Nephron (organoid): ENCODE results near the gene NEURL1.

Experiments used
- H3K27ac Mint-ChIP-seq, 3 experiments: 2 replicates each; pipeline ENCODE4 v1.8.0; 2020; ENCODE audit warnings: mixed read lengths in 3 of 3, mild to moderate bottlenecking in 2 of 3, moderate library complexity in 1 of 3
- H3K27me3 Mint-ChIP-seq: 2 replicates; pipeline ENCODE4 v1.8.0; 2021; ENCODE audit warnings: low read depth, mild to moderate bottlenecking, moderate library complexity, mixed read lengths
- H3K36me3 Mint-ChIP-seq: 2 replicates; pipeline ENCODE4 v1.8.0; 2020; ENCODE audit warnings: low read depth, mixed read lengths
- H3K4me1 Mint-ChIP-seq: 2 replicates; pipeline ENCODE4 v1.8.0; 2020; ENCODE audit warnings: mixed read lengths
- H3K4me3 Mint-ChIP-seq, 3 experiments: 2 replicates each; pipeline ENCODE4 v1.8.0; 2020; ENCODE audit warnings: mild to moderate bottlenecking in 3 of 3, mixed read lengths in 3 of 3, moderate library complexity in 2 of 3
- H3K9me3 Mint-ChIP-seq: 2 replicates; pipeline ENCODE4 v1.8.0; 2020; ENCODE audit warnings: mixed read lengths
- TF ChIP-seq, protein P1 (sequence below), 3 experiments: fragments of 200-600 bp; sonication (generic); IDR thresholded peaks; one replicate each; pipeline ENCODE4 v1.5.0; 2021; ENCODE audit warnings: antibody characterized with exemption in 3 of 3; ENCODE audit not compliant: unreplicated experiment in 3 of 3

The NEURL1 gene

DNA sequence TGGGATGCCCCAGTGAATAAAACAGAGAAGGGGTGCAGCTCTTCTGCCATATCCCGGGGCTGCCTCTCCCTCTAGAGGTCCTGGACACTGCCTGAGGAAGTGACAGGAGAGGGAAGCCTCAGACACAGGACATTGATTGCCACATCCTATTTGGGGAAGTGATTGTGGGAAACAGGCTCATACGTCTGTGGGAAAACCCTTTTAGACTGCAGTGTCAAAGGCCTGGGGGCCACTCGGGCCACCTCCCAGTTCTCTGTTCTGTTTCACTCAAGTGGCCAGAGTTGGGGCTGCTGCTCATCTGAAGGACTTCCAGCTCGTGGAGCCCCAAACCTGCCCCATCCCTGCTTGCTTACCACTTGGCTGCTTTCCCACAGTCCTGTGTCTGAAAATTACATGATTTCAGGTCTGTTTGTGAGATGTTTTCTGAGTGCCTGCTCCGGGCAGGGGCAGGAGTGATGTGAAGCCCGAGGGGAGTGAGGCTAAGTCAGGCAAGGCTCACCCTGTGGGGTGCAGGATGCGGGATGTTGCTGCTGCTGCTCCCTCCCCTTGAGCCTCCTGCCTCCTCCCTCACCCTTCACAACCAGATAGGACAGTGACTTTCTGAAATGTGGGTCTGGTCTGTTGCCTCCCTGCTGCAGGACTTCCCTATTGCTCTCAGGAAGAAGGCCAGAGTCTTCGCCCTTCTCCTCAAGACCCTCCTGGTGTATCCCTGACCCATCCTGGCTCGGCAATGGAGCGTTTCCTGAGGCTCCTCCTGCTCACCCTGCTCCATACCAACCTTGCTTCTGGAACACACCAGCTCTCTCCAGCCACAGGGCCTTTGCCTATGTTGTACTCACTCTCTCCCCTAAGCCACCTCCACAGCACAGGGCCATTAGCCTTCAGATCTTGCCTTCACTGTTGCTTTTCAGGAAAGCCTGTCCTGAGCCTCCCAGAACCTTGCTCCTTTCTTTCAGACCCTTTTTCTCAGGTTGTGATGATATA is 58.4 kb downstream of the NEURL1 start:
- TF ChIP-seq, protein P1, sequence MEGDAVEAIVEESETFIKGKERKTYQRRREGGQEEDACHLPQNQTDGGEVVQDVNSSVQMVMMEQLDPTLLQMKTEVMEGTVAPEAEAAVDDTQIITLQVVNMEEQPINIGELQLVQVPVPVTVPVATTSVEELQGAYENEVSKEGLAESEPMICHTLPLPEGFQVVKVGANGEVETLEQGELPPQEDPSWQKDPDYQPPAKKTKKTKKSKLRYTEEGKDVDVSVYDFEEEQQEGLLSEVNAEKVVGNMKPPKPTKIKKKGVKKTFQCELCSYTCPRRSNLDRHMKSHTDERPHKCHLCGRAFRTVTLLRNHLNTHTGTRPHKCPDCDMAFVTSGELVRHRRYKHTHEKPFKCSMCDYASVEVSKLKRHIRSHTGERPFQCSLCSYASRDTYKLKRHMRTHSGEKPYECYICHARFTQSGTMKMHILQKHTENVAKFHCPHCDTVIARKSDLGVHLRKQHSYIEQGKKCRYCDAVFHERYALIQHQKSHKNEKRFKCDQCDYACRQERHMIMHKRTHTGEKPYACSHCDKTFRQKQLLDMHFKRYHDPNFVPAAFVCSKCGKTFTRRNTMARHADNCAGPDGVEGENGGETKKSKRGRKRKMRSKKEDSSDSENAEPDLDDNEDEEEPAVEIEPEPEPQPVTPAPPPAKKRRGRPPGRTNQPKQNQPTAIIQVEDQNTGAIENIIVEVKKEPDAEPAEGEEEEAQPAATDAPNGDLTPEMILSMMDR (IDR thresholded peaks at IDR 0.05; ENCODE audit: unreplicated experiment in 3 of 3): no peak
- Mint-ChIP-seq H3K4me1 (peaks cover 52% of the 10 kb centered on the region), H3K4me3 (no peak overlapping the region), H3K27me3 (peaks cover 30% of the 10 kb centered on the region), H3K27ac (no peak overlapping the region), H3K9me3 (no peaks in the 10 kb centered on the region), H3K36me3 (no peaks in the 10 kb centered on the region)

DNA sequence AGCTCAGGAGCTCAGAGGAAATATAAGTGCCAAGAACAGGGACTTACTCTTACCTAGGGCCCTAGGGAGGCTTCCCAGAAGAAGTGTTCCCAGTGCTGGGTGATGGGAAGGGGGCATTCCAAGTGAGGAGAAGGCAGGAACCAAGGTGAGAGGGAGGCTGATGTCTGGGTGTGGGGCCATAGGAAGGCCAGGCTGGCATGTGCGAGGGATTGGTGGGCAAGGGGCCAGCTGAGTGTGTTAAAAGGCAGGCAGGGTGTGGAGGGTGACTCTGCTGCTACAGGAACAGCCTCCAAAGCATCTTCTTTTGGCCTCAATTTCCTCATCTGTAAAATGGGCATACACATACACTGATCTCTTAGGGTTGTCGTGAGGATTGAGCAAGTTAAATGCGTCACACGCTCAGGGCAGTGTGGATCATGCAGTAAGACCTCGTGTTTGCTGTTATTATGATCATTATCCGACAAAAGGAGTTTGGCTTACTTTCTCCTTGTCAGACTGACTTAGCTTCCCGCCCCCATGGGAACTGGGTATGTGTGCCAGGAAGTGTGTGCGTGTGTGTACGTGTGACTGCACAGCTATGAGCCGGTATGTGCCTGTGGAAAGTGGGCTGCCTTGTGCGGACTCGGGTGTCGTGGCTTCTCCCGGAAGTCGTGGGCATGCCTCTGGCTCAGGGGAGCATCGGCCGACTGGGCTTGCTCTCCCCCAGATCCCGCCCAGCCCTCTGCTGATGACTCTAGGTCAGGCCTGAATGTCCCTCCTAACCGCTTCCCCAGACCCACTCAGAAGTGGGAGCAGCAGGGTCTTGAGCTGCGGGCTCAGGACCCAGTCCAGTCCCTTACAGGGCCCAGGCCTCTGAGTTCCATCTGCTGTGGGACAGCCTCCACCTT is 59.6 kb downstream of the NEURL1 start:
- H3K9me3 Mint-ChIP-seq: no peaks in the 10 kb centered on the region
- TF ChIP-seq, protein P1 (IDR thresholded peaks at IDR 0.05; ENCODE audit: unreplicated experiment in 3 of 3): no peak
- H3K4me1 Mint-ChIP-seq: peaks cover 40% of the 10 kb centered on the region
- no peaks in the 10 kb centered on the region for H3K36me3 Mint-ChIP-seq
- no peak overlapping the region for H3K4me3 Mint-ChIP-seq
- H3K27me3 Mint-ChIP-seq: peaks cover 35% of the 10 kb centered on the region
- no peak overlapping the region for H3K27ac Mint-ChIP-seq

DNA sequence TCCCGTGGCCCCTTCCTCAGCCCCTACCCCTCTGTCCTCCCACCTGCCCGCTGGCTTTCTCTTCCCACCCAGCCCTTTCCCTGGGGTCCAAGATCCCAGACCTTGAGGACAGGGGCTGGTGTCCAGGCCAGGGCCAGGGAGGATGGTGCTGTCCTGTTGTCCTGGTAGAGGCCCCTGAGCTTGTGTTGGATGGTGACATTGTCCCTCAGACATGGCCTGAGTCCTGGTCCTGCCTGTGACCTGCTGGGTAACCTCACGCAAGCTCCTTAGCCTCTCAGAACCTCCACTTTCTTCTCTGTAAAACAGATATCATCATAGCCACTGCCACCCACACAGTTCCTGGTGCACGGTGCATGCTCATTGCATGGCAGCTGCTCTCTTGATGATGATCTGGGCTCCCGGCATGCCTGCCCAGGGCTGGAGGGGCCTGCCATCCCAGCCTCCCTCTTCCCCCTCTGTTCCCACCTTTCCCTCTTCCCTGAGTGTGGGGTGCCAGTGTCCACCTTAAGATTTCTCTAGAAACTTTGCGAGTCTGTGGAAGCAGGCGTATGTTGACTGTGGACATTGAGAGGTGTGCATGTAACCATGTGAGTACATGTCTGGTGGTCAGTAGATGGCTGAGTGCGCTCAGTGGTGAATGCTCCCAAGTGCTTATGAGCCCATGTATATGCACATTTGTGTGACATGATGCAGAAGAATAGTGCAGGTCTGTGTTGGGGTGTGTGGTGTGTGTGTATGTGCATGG is 60.4 kb downstream of the NEURL1 start:
- Mint-ChIP-seq H3K27ac (peak overlapping the region in 1 of 3 experiments; percentile 51), H3K9me3 (no peaks in the 10 kb centered on the region), H3K36me3 (no peaks in the 10 kb centered on the region), H3K27me3 (peaks cover 43% of the 10 kb centered on the region), H3K4me1 (peaks cover 36% of the 10 kb centered on the region), H3K4me3 (peak overlapping the region; percentile 24 to 82 (median 66))
- TF ChIP-seq, protein P1 (IDR thresholded peaks at IDR 0.05; ENCODE audit: unreplicated experiment in 3 of 3): no peak

DNA sequence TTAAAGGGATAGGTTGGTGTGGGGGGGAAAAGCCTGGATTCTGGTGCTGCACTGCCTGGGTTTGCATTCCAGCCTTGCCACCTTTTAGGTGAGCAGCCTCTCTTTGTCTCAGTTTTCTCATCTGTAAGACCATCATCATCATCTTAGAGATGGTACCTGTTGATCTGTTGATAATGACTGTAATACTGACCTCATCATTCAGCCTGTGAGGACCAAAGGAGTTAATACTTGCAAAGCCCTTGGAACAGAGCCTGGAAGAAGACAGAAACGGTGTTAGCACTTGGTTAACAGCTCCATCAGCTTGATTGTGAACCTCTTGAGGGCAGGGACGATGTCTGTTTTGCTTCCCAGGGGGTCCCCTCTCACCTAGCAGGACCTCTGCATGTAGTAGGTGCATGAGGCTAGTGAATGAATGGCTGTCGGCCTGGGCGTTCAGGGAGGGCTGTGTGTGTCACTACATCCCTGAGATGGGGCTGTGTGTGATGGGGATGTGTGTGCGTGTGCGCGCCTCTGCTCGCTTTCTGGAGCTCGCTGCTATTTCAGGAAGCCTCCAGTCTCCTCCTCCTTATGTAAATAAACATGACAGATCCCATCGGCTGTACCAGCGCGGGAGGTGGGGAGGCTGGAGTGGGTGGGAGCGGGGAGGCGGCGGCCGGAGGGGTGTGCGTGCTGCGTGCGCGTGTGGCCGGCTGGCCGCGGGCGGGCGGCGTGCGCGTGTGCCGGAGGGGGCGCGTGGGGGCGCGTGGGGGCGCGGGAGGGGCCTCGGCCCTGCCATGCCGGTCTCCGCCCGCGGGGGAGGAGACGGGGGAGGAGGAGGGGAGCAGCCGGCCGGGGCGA is 61.2 kb downstream of the NEURL1 start:
- Mint-ChIP-seq H3K36me3 (no peaks in the 10 kb centered on the region), H3K27me3 (peaks cover 51% of the 10 kb centered on the region), H3K4me1 (peaks cover 28% of the 10 kb centered on the region), H3K9me3 (no peaks in the 10 kb centered on the region), H3K4me3 (peak overlapping the region; percentile 66 to 82 (median 79)), H3K27ac (peak overlapping the region in 1 of 3 experiments; percentile 51)
- TF ChIP-seq, protein P1 (IDR thresholded peaks at IDR 0.05; ENCODE audit: unreplicated experiment in 3 of 3): no peak

DNA sequence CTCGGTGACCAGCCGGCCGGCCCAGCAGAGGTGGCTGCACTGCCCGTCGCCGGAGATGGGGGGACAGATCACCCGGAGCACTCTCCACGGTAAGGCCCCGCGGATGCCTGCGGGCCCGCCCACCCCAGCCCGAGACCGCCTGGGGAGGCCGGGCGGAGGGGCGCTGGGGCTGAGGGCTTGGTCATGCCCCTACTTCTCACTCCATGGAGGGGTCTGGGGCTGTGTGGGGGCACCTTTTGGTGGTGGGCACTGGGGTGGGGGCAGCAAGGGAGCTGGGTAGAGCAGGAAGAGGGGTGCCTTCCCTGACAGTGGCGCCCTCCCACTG is 61.8 kb downstream of the NEURL1 start:
- TF ChIP-seq, protein P1 (IDR thresholded peaks at IDR 0.05; ENCODE audit: unreplicated experiment in 3 of 3): no peak
- Mint-ChIP-seq H3K4me3 (peak overlapping the region; percentile 67 to 73 (median 72)), H3K27ac (no peak overlapping the region), H3K9me3 (no peaks in the 10 kb centered on the region), H3K27me3 (peaks cover 57% of the 10 kb centered on the region), H3K4me1 (peaks cover 23% of the 10 kb centered on the region), H3K36me3 (no peaks in the 10 kb centered on the region)
